Fibroblast of pulmonary artery (primary cell): ENCODE results near the gene HES5.

Experiments
- DNase-seq: peaks from one replicate; pipeline ENCODE4 v3.0.0-alpha.2; 2010; ENCODE audit warnings: low read depth
- H3K4me3 ChIP-seq: replicated peaks from 2 replicates; pipeline ENCODE4 v1.5.1; 2011; ENCODE audit warnings: low read depth, mild to moderate bottlenecking, control low read depth, low read length, moderate library complexity
- CTCF ChIP-seq: IDR thresholded peaks from 2 replicates; pipeline ENCODE4 v1.5.1; 2011; ENCODE audit warnings: mild to moderate bottlenecking, control low read depth, low read length, inconsistent platforms; ENCODE audit errors: missing control alignments

Gene HES5

GRCh38 chr1:2496746-2497145 is 33.3 kb downstream of the HES5 start:
- no peak for TF ChIP-seq CTCF
- DNase-seq: no peak
- no peak overlapping the region for H3K4me3 ChIP-seq

- no peak for TF ChIP-seq CTCF
- no peak for DNase-seq
- no peak overlapping the region for H3K4me3 ChIP-seq
Observed at GRCh38 chr1:2496087-2496622, 33.9 kb downstream of the HES5 start.

GRCh38 chr1:2495546-2495945 is 34.5 kb downstream of the HES5 start:
- no peak for DNase-seq
- no peak overlapping the region for H3K4me3 ChIP-seq
- no peak for TF ChIP-seq CTCF

GRCh38 chr1:2495026-2495425 is 35.0 kb downstream of the HES5 start:
- DNase-seq: no peak
- TF ChIP-seq CTCF: no peak

GRCh38 chr1:2494323-2494693 is 35.8 kb downstream of the HES5 start:
- no peak for TF ChIP-seq CTCF
- no peak overlapping the region for H3K4me3 ChIP-seq
- peak; percentile 24 for DNase-seq

More at GRCh38 chr1:2495026-2495425, 35.0 kb downstream of the HES5 start:
- H3K4me3 ChIP-seq: no peak overlapping the region

- TF ChIP-seq CTCF: no peak
- H3K4me3 ChIP-seq: no peak overlapping the region
- no peak for DNase-seq
Observed at GRCh38 chr1:2493691-2494322, 36.3 kb downstream of the HES5 start.

- DNase-seq: no peak
- no peak for TF ChIP-seq CTCF
- H3K4me3 ChIP-seq: no peak overlapping the region
Observed at GRCh38 chr1:2493218-2493617, 36.8 kb downstream of the HES5 start.
